Heart left ventricle (tissue), 16 donors: ENCODE results near the gene ZBTB7C. TPM values are rescaled to one million over a fixed set of nuclear protein-coding genes. Genes with fewer than 3 reads are reported as not detected.

Source experiments
- ATAC-seq, 4 donors: fragments of 200-7000 bp; cut with Tn5 transposase; one replicate each; pipeline ENCODE4 v1.9.1; 2020 to 2022; ENCODE audit warnings: moderate library complexity in 4 of 4, mild to moderate bottlenecking in 3 of 4, moderate number of reproducible peaks in 1 of 4
- DNase-seq, 5 donors: peaks; one replicate each; pipeline ENCODE4 v3.0.0-alpha.2; 2020
- H3K27ac ChIP-seq, 12 donors: fragments of 200-600 bp; sonication (generic) in 4 of 12; one replicate each; pipeline versions ENCODE4 v1.5.0 to v1.8.0; 2016 to 2022; ENCODE audit warnings: mild to moderate bottlenecking in 2 of 12
- H3K27me3 ChIP-seq, 9 donors: fragments of 200-600 bp; sonication (generic) in 2 of 9; one replicate each; pipeline versions ENCODE4 v1.5.1 to v1.8.0; 2016 to 2022; ENCODE audit warnings: mild to moderate bottlenecking in 3 of 9
- H3K36me3 ChIP-seq, 9 donors: fragments of 200-600 bp; sonication (generic) in 2 of 9; one replicate each; pipeline versions ENCODE4 v1.5.0 to v1.8.0; 2018 to 2022; ENCODE audit warnings: mild to moderate bottlenecking in 2 of 9
- H3K4me1 ChIP-seq, 12 donors: fragments of 200-600 bp; sonication (generic) in 4 of 12; one replicate each; pipeline versions ENCODE4 v1.5.0 to v1.8.0; 2016 to 2022; ENCODE audit warnings: mild to moderate bottlenecking in 3 of 12
- H3K4me3 ChIP-seq, 12 donors: fragments of 200-600 bp; sonication (generic) in 4 of 12; one replicate each; pipeline versions ENCODE4 v1.5.0 to v1.8.0; 2017 to 2022; ENCODE audit warnings: mild to moderate bottlenecking in 9 of 12, moderate library complexity in 4 of 12
- H3K9me3 ChIP-seq, 12 donors: fragments of 200-600 bp; sonication (generic) in 4 of 12; one replicate each; pipeline versions ENCODE4 v1.5.0 to v1.8.0; 2016 to 2022; ENCODE audit warnings: mild to moderate bottlenecking in 1 of 12
- POLR2A ChIP-seq, 2 donors: fragments of 450-650 bp; IDR thresholded peaks; one replicate each; pipeline ENCODE4 v1.6.1; 2017; ENCODE audit warnings: antibody characterized with exemption in 2 of 2, mild to moderate bottlenecking in 2 of 2, moderate library complexity in 2 of 2
- WGBS, 4 donors: extraction: QIAGEN DNeasy Blood & Tissue Kit in 2 of 4; methylation state at CpG; one replicate each; pipeline versions ENCODE4 v1.1.5 to v1.1.7; 2013 to 2018; 5-methylcytosine and 5-hydroxymethylcytosine counted together
- intact Hi-C, 10 donors: fragments of 100-400 bp; cut with DNase I; formaldehyde crosslinking; loops; one replicate each; pipeline versions ENCODE4 v1.11.1 to v1.14.2; 2022
- polyA plus RNA-seq, 2 donors: library from polyadenylated mRNA; stranded (reverse); fragments of 200-250 nt; gene quantifications; one replicate each; pipeline ENCODE4 v1.2.3, GENCODE V29; 2013
- total RNA-seq, 9 donors: library from RNA; depleted of rRNA in 2 of 9; stranded (reverse); fragments of >200 nt in 2 of 9; fragmentation: NEBNext Ultra II Directional in 3 of 9; extraction: Animal tissue kit (Norgen Biotek cat#: 25700) in 3 of 9; gene quantifications; one replicate each; pipeline versions ENCODE4 v1.1.0 to v1.2.4, GENCODE V29; 2016 to 2023
- TF ChIP-seq, protein P1 (sequence below), 12 donors: fragments of 200-600 bp; sonication (generic) in 4 of 12; IDR thresholded peaks; one replicate each; pipeline versions ENCODE4 v1.5.0 to v1.8.0; 2018 to 2022; ENCODE audit warnings: antibody characterized with exemption in 12 of 12, mild to moderate bottlenecking in 5 of 12
- donor health status: ischemic (EF 13 %, LVEDD 7.1; RV severe dilation, severe dysfunction).
- donor health status: healthy with polysubstance abuse.
- donor health status: DM: no; HTN: yes; CAD: no.
- donor health status: DM: no; HTN: no; CAD: no.
- donor health status: ischemic (EF 25% LVEDD 6.9; RV normal size, moderate dysfunction).
- donor health status: ischemic (EF 25% LVEDD 5.7; RV mildly dilated, moderate dysfunction).
- donor health status: healthy.
- donor health status: DM: yes; HTN: yes; CAD: no.
- donor health status: ischemic (EF 35%, LVEDD 5.7; RV mildly dilated, moderate dysfunction).
- donor health status: nonischemic (EF 11% LVEDD 7.7; RV severe dilation, severe dysfunction).
- donor health status: DM: yes; HTN: yes; CAD: no.
- donor health status: PGD.
- donor health status: ischemic (EF 29% LVEDD 5.4; RV normal size, mild dysfunction).
- donor health status: nonischemic (EF 23%, LVEDD 6.1; RV moderate dilation, normal function).

The ZBTB7C gene
- total and polyA plus RNA-seq, 11 donors = 0.68 to 7.5 (median 2.3) TPM

DNA sequence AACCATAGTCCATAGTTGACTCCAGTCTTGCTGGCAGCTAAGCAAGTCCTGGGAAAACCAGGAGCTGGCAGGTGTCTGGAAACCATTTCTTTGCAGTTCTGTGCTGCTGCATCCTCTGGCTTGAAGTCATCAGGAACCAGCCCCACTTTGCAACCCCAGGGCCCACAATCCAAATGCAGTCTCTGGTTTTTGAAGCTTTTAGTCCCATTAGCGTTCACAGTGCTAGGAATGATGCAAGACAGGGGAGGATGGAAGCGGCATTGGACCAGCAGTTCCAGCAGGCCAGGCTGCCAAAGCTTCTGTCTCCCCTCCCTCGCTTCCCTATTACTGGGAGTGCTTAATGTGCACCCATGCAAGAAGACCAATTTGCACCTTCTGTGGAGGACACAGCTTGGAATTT, 106.4 kb downstream of the ZBTB7C start:
- Histone ChIP-seq H3K27me3 (no peaks in the 10 kb centered on the region), H3K4me1 (peaks cover 0 to 18% (median 3%) of the 10 kb centered on the region in 12 donors), H3K36me3 (no peaks in the 10 kb centered on the region), H3K4me3 (no peak overlapping the region), H3K27ac (no peak overlapping the region), H3K9me3 (no peaks in the 10 kb centered on the region)
- TF ChIP-seq, protein P1, sequence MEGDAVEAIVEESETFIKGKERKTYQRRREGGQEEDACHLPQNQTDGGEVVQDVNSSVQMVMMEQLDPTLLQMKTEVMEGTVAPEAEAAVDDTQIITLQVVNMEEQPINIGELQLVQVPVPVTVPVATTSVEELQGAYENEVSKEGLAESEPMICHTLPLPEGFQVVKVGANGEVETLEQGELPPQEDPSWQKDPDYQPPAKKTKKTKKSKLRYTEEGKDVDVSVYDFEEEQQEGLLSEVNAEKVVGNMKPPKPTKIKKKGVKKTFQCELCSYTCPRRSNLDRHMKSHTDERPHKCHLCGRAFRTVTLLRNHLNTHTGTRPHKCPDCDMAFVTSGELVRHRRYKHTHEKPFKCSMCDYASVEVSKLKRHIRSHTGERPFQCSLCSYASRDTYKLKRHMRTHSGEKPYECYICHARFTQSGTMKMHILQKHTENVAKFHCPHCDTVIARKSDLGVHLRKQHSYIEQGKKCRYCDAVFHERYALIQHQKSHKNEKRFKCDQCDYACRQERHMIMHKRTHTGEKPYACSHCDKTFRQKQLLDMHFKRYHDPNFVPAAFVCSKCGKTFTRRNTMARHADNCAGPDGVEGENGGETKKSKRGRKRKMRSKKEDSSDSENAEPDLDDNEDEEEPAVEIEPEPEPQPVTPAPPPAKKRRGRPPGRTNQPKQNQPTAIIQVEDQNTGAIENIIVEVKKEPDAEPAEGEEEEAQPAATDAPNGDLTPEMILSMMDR (IDR thresholded peaks at IDR 0.05) = no peak
- intact Hi-C loops = no loop called here
- ATAC-seq (no peak), DNase-seq (no peak)
- WGBS, 4 donors = 93 to 98% (median 97%) methylated on average over 3 of the region's 3 CpGs

DNA sequence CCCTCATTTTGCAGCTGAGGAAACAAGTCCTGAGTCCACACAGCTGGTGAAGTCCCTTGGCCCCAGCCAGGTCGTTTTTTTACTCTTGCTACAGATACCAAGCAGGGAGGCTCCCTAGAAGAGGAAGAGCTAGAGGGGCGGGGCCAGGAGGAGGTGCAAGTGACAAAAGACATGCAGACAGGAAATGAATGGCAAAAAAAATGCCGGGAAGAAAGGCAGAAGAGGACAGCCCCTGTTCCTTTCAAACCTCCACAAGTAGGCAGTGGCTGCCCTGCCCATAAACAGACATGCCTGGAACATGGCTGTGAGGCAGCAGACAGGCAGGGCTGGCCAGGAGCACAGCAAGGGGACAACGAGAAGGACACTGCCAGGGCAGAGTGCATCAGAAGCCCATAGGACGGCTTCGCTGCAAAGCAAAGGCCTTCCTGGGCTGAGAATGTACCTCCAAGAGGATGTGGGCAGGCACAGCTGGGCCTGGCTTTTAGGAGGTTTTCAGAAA, 108.7 kb downstream of the ZBTB7C start:
- no peak overlapping the region for H3K27ac ChIP-seq
- no peak for TF ChIP-seq POLR2A (IDR thresholded peaks at IDR 0.05)
- TF ChIP-seq, protein P1 (IDR thresholded peaks at IDR 0.05) = no peak
- intact Hi-C loops = no loop called here
- no peaks in the 10 kb centered on the region for H3K27me3 ChIP-seq
- ATAC-seq (peak in 3 of 4 donors; percentile 36 to 65 (median 46)), DNase-seq (peak in 1 of 5 donors; percentile 61)
- 35 to 48% (median 37%) methylated on average over 6 of the region's 6 CpGs for WGBS, 4 donors
- no peaks in the 10 kb centered on the region for H3K9me3 ChIP-seq
- peaks cover 0 to 18% (median 3%) of the 10 kb centered on the region in 12 donors for H3K4me1 ChIP-seq
- no peaks in the 10 kb centered on the region for H3K36me3 ChIP-seq
- no peak overlapping the region for H3K4me3 ChIP-seq

DNA sequence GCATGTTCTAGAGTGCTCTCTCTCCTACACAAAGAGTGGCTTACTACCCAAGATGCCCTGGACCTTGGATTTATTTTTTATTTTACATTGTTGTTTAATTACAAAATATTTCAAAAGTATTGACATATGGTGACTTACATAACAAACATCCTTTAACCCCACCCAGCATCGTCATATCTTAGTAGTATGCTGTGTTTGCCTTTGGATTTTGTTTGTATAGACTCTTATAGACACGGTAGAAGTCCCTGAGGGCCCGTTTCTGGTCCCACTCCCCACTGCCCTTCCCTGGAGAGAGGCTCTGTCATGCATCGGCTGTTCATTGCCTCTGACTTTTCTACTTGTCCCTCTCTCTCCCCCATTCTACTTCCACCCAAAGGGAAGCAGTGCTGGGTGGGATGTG, 112.0 kb downstream of the ZBTB7C start:
- no peaks in the 10 kb centered on the region for H3K9me3 ChIP-seq
- no peaks in the 10 kb centered on the region for H3K36me3 ChIP-seq
- TF ChIP-seq, protein P1 (IDR thresholded peaks at IDR 0.05) = no peak
- TF ChIP-seq POLR2A (IDR thresholded peaks at IDR 0.05) = no peak
- H3K27ac ChIP-seq = no peak overlapping the region
- H3K4me1 ChIP-seq = peaks cover 0 to 19% (median 3%) of the 10 kb centered on the region in 12 donors
- H3K27me3 ChIP-seq = no peaks in the 10 kb centered on the region
- H3K4me3 ChIP-seq = no peak overlapping the region
- ATAC-seq (no peak), DNase-seq (no peak)
- 83 to 93% (median 89%) methylated on average over 4 of the region's 4 CpGs for WGBS, 4 donors
- intact Hi-C loops = no loop called here

DNA sequence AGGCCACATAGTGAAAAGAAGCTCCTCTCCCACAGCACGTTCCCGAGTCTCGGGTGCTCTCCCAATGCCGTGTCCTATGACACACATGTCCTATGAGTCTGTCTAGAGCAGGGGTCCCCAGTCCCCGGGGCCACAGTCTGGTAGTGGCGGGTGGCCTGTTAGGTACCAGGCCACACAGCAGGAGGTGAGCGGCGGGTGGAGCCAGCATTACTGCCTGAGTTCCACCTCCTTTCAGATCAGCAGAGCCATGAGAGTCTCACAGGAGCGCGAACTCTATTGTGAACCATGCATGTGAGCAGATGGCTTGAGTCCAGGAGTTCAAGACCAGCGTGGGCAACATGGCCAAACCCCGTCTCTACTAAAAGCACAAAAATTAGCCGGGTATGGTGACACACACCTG, 112.6 kb downstream of the ZBTB7C start:
- H3K27ac ChIP-seq = no peak overlapping the region

More for the DNA sequence above, 112.6 kb downstream of the ZBTB7C start:
- TF ChIP-seq, protein P1 (IDR thresholded peaks at IDR 0.05) = no peak
- no peak for TF ChIP-seq POLR2A (IDR thresholded peaks at IDR 0.05)
- 93 to 97% (median 95%) methylated on average over 13 of the region's 13 CpGs for WGBS, 4 donors
- Histone ChIP-seq H3K9me3 (no peaks in the 10 kb centered on the region), H3K36me3 (no peaks in the 10 kb centered on the region), H3K4me3 (no peak overlapping the region), H3K27me3 (no peaks in the 10 kb centered on the region), H3K4me1 (peaks cover 0 to 19% (median 3%) of the 10 kb centered on the region in 12 donors)
- intact Hi-C loops = no loop called here
- DNase-seq (peak in 1 of 5 donors; percentile 16), ATAC-seq (no peak)
